ENCODE data around the gene GPR62. TPM values are rescaled to one million over a fixed set of nuclear protein-coding genes. Genes with fewer than 3 reads are reported as not detected.
A peak's percentile ranks its signal among the peaks of the same experiment; 100 is the strongest.

Gene GPR62
- total RNA-seq, 3 donors from 2014 or later (not counting 1 experiment from before 2014, with no cell fraction given): not detected

DNA sequence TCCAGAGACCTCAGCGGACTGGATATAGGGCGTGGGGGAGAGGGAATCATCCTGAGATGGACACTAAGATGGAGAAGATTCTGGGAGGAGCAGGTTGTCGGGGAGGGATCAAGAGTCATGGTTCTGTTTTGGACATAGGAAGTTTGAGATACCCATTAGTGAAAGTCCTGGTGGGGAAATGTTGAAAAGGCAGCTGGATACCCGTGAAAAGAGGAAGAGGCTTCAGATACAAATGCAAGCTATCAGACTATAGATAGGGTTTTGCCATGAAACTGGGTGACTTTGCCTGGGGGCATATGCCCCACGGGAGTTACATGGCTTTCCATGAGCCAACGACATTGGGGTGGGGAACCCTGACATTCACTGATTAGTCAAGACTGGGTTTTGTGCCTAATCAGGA, 1.1 kb upstream of the GPR62 start:
- peaks cover 15% of the 10 kb centered on the region for H3K4me1 ChIP-seq (ENCODE audit: control insufficient read depth, insufficient read depth, low read length)
- TF ChIP-seq, protein P1, sequence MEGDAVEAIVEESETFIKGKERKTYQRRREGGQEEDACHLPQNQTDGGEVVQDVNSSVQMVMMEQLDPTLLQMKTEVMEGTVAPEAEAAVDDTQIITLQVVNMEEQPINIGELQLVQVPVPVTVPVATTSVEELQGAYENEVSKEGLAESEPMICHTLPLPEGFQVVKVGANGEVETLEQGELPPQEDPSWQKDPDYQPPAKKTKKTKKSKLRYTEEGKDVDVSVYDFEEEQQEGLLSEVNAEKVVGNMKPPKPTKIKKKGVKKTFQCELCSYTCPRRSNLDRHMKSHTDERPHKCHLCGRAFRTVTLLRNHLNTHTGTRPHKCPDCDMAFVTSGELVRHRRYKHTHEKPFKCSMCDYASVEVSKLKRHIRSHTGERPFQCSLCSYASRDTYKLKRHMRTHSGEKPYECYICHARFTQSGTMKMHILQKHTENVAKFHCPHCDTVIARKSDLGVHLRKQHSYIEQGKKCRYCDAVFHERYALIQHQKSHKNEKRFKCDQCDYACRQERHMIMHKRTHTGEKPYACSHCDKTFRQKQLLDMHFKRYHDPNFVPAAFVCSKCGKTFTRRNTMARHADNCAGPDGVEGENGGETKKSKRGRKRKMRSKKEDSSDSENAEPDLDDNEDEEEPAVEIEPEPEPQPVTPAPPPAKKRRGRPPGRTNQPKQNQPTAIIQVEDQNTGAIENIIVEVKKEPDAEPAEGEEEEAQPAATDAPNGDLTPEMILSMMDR (IDR thresholded peaks at IDR 0.05): no peak
- Mint-ChIP-seq H3K4me1 (peaks cover 0 to 14% of the 10 kb centered on the region in 2 donors), H3K9me3 (no peaks in the 10 kb centered on the region), H3K27me3 (ENCODE audit: low read depth in 2 of 2) (peaks cover 25 to 36% of the 10 kb centered on the region in 2 donors), H3K27ac (no peak overlapping the region), H3K36me3 (no peaks in the 10 kb centered on the region), H3K4me3 (no peak overlapping the region)
- WGBS (ENCODE audit: insufficient coverage): 56% methylated on average over 6 of the region's 6 CpGs
- no peak overlapping the region for H3K4me3 ChIP-seq (ENCODE audit: low read length)
- H3K9me3 ChIP-seq (ENCODE audit: control insufficient read depth, insufficient read depth, low read length): no peaks in the 10 kb centered on the region
- intact Hi-C loops (cut with micrococcal nuclease): no loop called here
- no peak overlapping the region for H3K27ac ChIP-seq (ENCODE audit: low read length)
- no peak for DNase-seq
- no peak for ATAC-seq
- peaks cover 24% of the 10 kb centered on the region for H3K27me3 ChIP-seq (ENCODE audit: control insufficient read depth, insufficient read depth, low read length)
- no peaks in the 10 kb centered on the region for H3K36me3 ChIP-seq (ENCODE audit: control insufficient read depth, insufficient read depth, low read length)

DNA sequence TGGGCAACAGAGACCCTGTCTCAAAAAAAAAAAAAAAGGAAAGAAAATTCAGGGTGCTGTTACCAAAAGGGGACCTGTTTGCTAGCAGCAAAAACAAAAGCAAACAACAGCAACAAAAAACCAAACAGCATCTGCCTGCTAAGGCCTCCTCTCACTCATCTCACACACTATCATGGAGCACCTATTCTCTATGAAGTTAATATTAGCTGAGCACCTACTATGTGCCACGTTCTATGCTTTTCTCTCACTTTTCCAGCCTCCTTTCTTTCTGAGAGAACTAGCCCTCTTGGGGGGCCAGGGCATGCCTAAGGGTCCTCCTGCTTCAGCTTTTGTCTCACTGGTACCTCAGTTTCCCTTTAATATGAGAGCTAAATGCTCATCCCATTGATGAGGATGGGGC, 468 bp upstream of the GPR62 start:
- peaks cover 24% of the 10 kb centered on the region for H3K27me3 ChIP-seq (ENCODE audit: control insufficient read depth, insufficient read depth, low read length)
- no peak for DNase-seq
- H3K36me3 ChIP-seq (ENCODE audit: control insufficient read depth, insufficient read depth, low read length): no peaks in the 10 kb centered on the region
- peaks cover 0 to 14% of the 10 kb centered on the region in 2 donors for H3K4me1 Mint-ChIP-seq
- WGBS (ENCODE audit: insufficient coverage): 76% methylated on average over 1 of the region's 1 CpG
- no peak overlapping the region for H3K4me3 ChIP-seq (ENCODE audit: low read length)
- H3K4me3 Mint-ChIP-seq: no peak overlapping the region
- ATAC-seq: no peak
- H3K9me3 Mint-ChIP-seq: no peaks in the 10 kb centered on the region
- H3K27me3 Mint-ChIP-seq (ENCODE audit: low read depth in 2 of 2): peaks cover 25 to 36% of the 10 kb centered on the region in 2 donors
- TF ChIP-seq, protein P1 (IDR thresholded peaks at IDR 0.05): no peak
- no peak overlapping the region for H3K27ac Mint-ChIP-seq
- intact Hi-C loops (cut with micrococcal nuclease): no loop called here
- peaks cover 15% of the 10 kb centered on the region for H3K4me1 ChIP-seq (ENCODE audit: control insufficient read depth, insufficient read depth, low read length)
- H3K36me3 Mint-ChIP-seq: no peaks in the 10 kb centered on the region
- no peak overlapping the region for H3K27ac ChIP-seq (ENCODE audit: low read length)
- no peaks in the 10 kb centered on the region for H3K9me3 ChIP-seq (ENCODE audit: control insufficient read depth, insufficient read depth, low read length)

- WGBS (ENCODE audit: insufficient coverage): 6% methylated on average over 97 of the region's 97 CpGs
These were observed 951 bp downstream of the GPR62 start for GRCh38 chr3:51955893-51956770.

More at GRCh38 chr3:51955893-51956770, 951 bp downstream of the GPR62 start:
- intact Hi-C loops (cut with micrococcal nuclease): no loop called here
- Mint-ChIP-seq H3K9me3 (no peaks in the 10 kb centered on the region), H3K36me3 (no peaks in the 10 kb centered on the region), H3K4me3 (peak overlapping the region; percentile 47), H3K27me3 (ENCODE audit: low read depth in 2 of 2) (peaks cover 25 to 36% of the 10 kb centered on the region in 2 donors), H3K4me1 (peaks cover 0 to 14% of the 10 kb centered on the region in 2 donors), H3K27ac (no peak overlapping the region)
- Histone ChIP-seq H3K9me3 (ENCODE audit: control insufficient read depth, insufficient read depth, low read length) (no peaks in the 10 kb centered on the region), H3K4me3 (ENCODE audit: low read length) (no peak overlapping the region), H3K36me3 (ENCODE audit: control insufficient read depth, insufficient read depth, low read length) (no peaks in the 10 kb centered on the region), H3K27me3 (ENCODE audit: control insufficient read depth, insufficient read depth, low read length) (peaks cover 24% of the 10 kb centered on the region), H3K4me1 (ENCODE audit: control insufficient read depth, insufficient read depth, low read length) (peaks cover 15% of the 10 kb centered on the region), H3K27ac (ENCODE audit: low read length) (no peak overlapping the region)
- TF ChIP-seq, protein P1 (IDR thresholded peaks at IDR 0.05): peak; percentile 47
- DNase-seq: peak; percentile 27 to 57
- peak; percentile 73 to 83 (median 80) for ATAC-seq
